Esophagus muscularis mucosa (tissue), 4 donors: ENCODE results near the gene LSM3. TPM values are rescaled to one million over a fixed set of nuclear protein-coding genes. Genes with fewer than 3 reads are reported as not detected.

Experiments
- DNase-seq: peaks from one replicate; pipeline ENCODE4 v3.0.0-alpha.2; 2017; ENCODE audit errors: extremely low spot score
- H3K27ac ChIP-seq, 4 donors: fragments of 200-600 bp; sonication (generic); replicated peaks in 1 of 4; 1 replicate in 3 of 4; 2 replicates in 1 of 4; pipeline ENCODE4 v1.5.1; 2016 to 2019; ENCODE audit warnings: mild to moderate bottlenecking in 1 of 4
- H3K27me3 ChIP-seq, 4 donors: fragments of 200-600 bp; sonication (generic); one replicate each; pipeline versions ENCODE4 v1.5.1 to v1.6.0; 2016 to 2019
- H3K36me3 ChIP-seq, 4 donors: fragments of 200-600 bp; sonication (generic); one replicate each; pipeline ENCODE4 v1.5.1; 2016 to 2019
- H3K4me1 ChIP-seq, 4 donors: fragments of 200-600 bp; sonication (generic); one replicate each; pipeline ENCODE4 v1.5.1; 2016 to 2019
- H3K4me3 ChIP-seq, 4 donors: fragments of 200-600 bp; sonication (generic); 1 replicate in 2 of 4; 2 replicates in 2 of 4; pipeline ENCODE4 v1.5.1; 2016 to 2019; ENCODE audit warnings: mild to moderate bottlenecking in 4 of 4, moderate library complexity in 1 of 4
- H3K9me3 ChIP-seq, 4 donors: fragments of 200-600 bp; sonication (generic); 1 replicate in 3 of 4; 2 replicates in 1 of 4; pipeline ENCODE4 v1.5.1; 2016 to 2019
- CTCF ChIP-seq, 3 experiments: fragments of 200-600 bp in 2 of 3; fragments of 450-650 bp in 1 of 3; sonication (generic) in 2 of 3; IDR thresholded peaks; one replicate each; pipeline ENCODE4 v1.5.1; 2017 to 2019; ENCODE audit warnings: antibody characterized with exemption in 3 of 3, mild to moderate bottlenecking in 2 of 3, moderate library complexity in 1 of 3
- EP300 ChIP-seq: sonication (generic); formaldehyde crosslinking; IDR thresholded peaks from one replicate; pipeline ENCODE4 v1.6.1; 2017; ENCODE audit warnings: antibody characterized with exemption
- POLR2A ChIP-seq: fragments of 450-650 bp; IDR thresholded peaks from one replicate; pipeline ENCODE4 v1.6.1; 2017; ENCODE audit warnings: antibody characterized with exemption, moderate library complexity, mild to moderate bottlenecking, low read depth
- POLR2AphosphoS5 ChIP-seq, 2 donors: sonication (generic); formaldehyde crosslinking; IDR thresholded peaks; one replicate each; pipeline ENCODE4 v1.6.1; 2017; ENCODE audit warnings: antibody characterized with exemption in 2 of 2
- WGBS: methylation state at CpG from one replicate; pipeline ENCODE4 v1.1.5; 2018; 5-methylcytosine and 5-hydroxymethylcytosine counted together
- intact Hi-C: fragments of 100-400 bp; cut with DNase I; formaldehyde crosslinking; loops from one replicate; pipeline ENCODE4 v1.15.1; 2023
- total RNA-seq, 4 donors: library from RNA; depleted of rRNA; stranded (reverse); fragments of >200 nt; gene quantifications; one replicate each; pipeline versions ENCODE4 v1.1.0 to v1.2.1, GENCODE V29; 2016

Gene LSM3
- total RNA-seq, 4 donors from 2014 or later, result 8.0 to 12.0 (median 9.6) TPM

DNA sequence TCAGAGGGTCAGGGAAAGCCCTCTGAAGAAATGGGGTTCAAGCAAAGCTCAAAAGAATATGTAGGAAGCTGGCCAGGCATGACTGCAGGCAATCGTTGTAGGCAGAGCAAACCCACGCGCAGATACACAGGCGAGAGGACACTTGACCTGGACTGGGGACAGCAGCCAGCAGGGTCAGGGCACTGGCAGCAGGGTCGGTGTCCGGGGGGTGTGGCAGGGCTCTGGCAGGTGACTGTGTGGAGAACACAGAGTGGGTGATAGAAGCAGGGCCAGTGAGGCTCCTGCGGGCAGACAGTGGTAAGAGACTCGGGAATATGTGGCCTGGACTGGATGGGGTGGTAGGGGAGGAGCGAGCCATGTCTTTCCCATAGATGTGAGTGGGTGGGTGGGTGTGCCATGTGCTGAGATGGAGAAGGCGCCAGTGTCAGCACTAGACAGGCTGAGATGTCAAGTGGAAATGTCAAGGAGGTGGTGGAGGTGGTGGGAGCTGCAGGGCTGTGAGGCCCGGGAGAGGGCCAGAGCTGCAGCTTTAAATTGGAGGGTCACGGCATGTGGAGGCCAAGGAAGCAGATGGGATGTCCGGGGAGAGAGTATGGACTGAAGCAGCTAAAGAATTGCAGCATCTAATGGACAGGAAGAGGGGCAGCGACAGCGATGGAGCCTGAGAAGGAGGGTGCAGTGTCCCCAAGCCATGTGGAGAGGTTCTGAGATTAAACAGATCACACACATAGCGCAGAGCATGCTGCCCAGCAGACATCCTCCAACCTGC, 40.3 kb upstream of the LSM3 start:
- WGBS, result 91% methylated on average over 16 of the region's 16 CpGs
- Histone ChIP-seq H3K36me3 (peaks cover 62 to 94% (median 90%) of the 10 kb centered on the region in 4 donors), H3K4me3 (no peak overlapping the region), H3K27me3 (no peaks in the 10 kb centered on the region), H3K9me3 (no peaks in the 10 kb centered on the region), H3K27ac (peak overlapping the region in 3 of 4 donors; percentile 15 to 89 (median 50)), H3K4me1 (peaks cover 28 to 47% (median 38%) of the 10 kb centered on the region in 4 donors)
- TF ChIP-seq POLR2A (no peak), POLR2AphosphoS5 (IDR thresholded peaks at IDR 0.05) (no peak), EP300 (no peak), CTCF (IDR thresholded peaks at IDR 0.05) (no peak)
- intact Hi-C loops, result no loop called here
- DNase-seq, result no peak

GRCh38 chr3:14138878-14139655, 39.5 kb upstream of the LSM3 start:
- Histone ChIP-seq H3K4me1 (peaks cover 36 to 55% (median 46%) of the 10 kb centered on the region in 4 donors), H3K36me3 (peaks cover 54 to 86% (median 82%) of the 10 kb centered on the region in 4 donors), H3K9me3 (no peaks in the 10 kb centered on the region), H3K4me3 (no peak overlapping the region), H3K27me3 (no peaks in the 10 kb centered on the region), H3K27ac (peak overlapping the region; percentile 7 to 90 (median 60))
- TF ChIP-seq EP300 (no peak), POLR2AphosphoS5 (IDR thresholded peaks at IDR 0.05) (no peak), POLR2A (no peak), CTCF (IDR thresholded peaks at IDR 0.05) (no peak)
- DNase-seq, result no peak
- WGBS, result 87% methylated on average over 9 of the region's 14 CpGs
- intact Hi-C loops, result no loop called here

- H3K27me3 ChIP-seq, result no peaks in the 10 kb centered on the region
- intact Hi-C loops, result no loop called here
- H3K9me3 ChIP-seq, result no peaks in the 10 kb centered on the region
- DNase-seq, result no peak
- H3K36me3 ChIP-seq, result peaks cover 47 to 79% (median 75%) of the 10 kb centered on the region in 4 donors
- peak overlapping the region; percentile 5 to 90 (median 60) for H3K27ac ChIP-seq
- H3K4me3 ChIP-seq, result no peak overlapping the region
- TF ChIP-seq POLR2A, result no peak
- no peak for TF ChIP-seq EP300
- no peak for TF ChIP-seq CTCF (IDR thresholded peaks at IDR 0.05)
- no peak for TF ChIP-seq POLR2AphosphoS5 (IDR thresholded peaks at IDR 0.05)
- WGBS, result 88% methylated on average over 5 of the region's 5 CpGs
- H3K4me1 ChIP-seq, result peaks cover 42 to 62% (median 52%) of the 10 kb centered on the region in 4 donors
These were observed 38.8 kb upstream of the LSM3 start for GRCh38 chr3:14139771-14140170.

DNA sequence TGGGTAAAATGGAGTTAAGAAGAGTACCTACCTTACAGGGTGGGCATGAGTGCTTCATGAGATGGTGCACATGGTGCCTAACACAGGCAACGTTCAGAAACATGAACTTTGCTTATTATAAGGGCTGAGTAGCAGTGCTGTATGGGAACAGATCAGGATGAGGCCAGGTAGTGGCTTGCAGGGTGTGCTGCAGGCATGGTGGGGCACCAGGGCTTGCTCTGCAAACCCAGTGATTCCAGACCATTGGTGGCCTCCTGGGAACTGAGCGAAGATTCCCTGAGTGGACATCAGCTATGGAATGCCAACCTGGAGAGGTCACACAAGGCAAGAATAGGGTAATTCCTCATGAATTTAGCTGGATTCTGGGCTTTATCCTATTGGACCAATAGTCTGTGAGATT, 37.9 kb upstream of the LSM3 start:
- intact Hi-C loops, result no loop called here
- H3K4me3 ChIP-seq, result no peak overlapping the region
- peak overlapping the region in 3 of 4 donors; percentile 86 to 90 (median 89) for H3K27ac ChIP-seq
- no peaks in the 10 kb centered on the region for H3K9me3 ChIP-seq
- no peaks in the 10 kb centered on the region for H3K27me3 ChIP-seq
- peaks cover 38 to 74% (median 67%) of the 10 kb centered on the region in 4 donors for H3K36me3 ChIP-seq
- peaks cover 51 to 71% (median 61%) of the 10 kb centered on the region in 4 donors for H3K4me1 ChIP-seq
- no peak for TF ChIP-seq POLR2AphosphoS5 (IDR thresholded peaks at IDR 0.05)
- no peak for TF ChIP-seq EP300
- no peak for TF ChIP-seq POLR2A
- TF ChIP-seq CTCF (IDR thresholded peaks at IDR 0.05), result no peak
- DNase-seq, result no peak
- 90% methylated on average over 2 of the region's 2 CpGs for WGBS
